Measurements from ENCODE around the gene TEKT1. TPM values are rescaled to one million over a fixed set of nuclear protein-coding genes. Genes with fewer than 3 reads are reported as not detected.
"Not testable (repeated sequence)": the region's sequence is repeated elsewhere in the genome, so short reads cannot be mapped to it uniquely, and the experiment has no call there.

Gene TEKT1
- total RNA-seq, 1 experiment from 2014 or later, result 0.61 TPM

DNA sequence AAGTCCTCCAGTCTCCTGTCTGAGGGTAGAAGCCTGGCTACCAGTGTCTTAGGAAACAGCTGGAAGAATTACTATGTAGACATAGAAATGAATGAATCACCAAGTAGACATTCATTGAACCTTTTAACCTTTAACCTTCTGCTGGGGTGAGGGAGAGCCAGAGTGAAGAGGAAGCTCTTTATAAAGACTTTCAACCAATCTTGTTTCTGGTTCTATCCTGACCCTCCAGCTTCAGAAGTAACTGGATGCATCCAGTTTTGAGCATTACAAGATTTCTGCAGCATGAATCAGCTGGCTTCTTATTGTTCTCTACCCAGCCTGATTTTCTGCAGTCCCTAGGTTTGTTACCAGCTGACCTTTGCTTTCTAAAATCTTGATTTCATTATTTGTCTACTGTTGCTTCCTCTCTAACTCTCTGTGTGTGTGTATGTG lies 8.5 kb downstream of the TEKT1 start:
- peaks cover 18% of the 10 kb centered on the region for H3F3A ChIP-seq (ENCODE audit: insufficient read depth, low read depth)
- ChIA-PET CTCF (no interaction called here), POLR2A (ENCODE audit: unreplicated experiment) (interaction anchor here (0.6 to 0.8 kb wide), 4 partner anchors 8 to 1013 kb away, joined by 3 to 5 read pairs (median 4); partner anchors contain the start of gene TEKT1)
- H3K4me2 ChIP-seq, result peak overlapping the region; percentile 55
- no peak overlapping the region for H2AFZ ChIP-seq
- H3K4me3 ChIP-seq, result no peak overlapping the region; the same call in 1 of the 2 replicates
- DNase-seq, result peak; percentile 37 to 87
- H4K20me1 ChIP-seq (ENCODE audit: insufficient read depth), result no peaks in the 10 kb centered on the region
- H3K9me2 ChIP-seq (ENCODE audit: insufficient read depth), result no peaks in the 10 kb centered on the region
- H3K27ac ChIP-seq, result peak overlapping the region; percentile 54
- H3K27me3 ChIP-seq (ENCODE audit: insufficient read depth, low read depth), result no peaks in the 10 kb centered on the region
- H3K36me3 ChIP-seq (ENCODE audit: low read depth), result no peaks in the 10 kb centered on the region
- no peaks in the 10 kb centered on the region for H3K79me2 ChIP-seq (ENCODE audit: low read depth)
- no peak for TF ChIP-seq EZH2 (IDR thresholded peaks at IDR 0.05; ENCODE audit: low read depth)
- TF ChIP-seq, protein P1, sequence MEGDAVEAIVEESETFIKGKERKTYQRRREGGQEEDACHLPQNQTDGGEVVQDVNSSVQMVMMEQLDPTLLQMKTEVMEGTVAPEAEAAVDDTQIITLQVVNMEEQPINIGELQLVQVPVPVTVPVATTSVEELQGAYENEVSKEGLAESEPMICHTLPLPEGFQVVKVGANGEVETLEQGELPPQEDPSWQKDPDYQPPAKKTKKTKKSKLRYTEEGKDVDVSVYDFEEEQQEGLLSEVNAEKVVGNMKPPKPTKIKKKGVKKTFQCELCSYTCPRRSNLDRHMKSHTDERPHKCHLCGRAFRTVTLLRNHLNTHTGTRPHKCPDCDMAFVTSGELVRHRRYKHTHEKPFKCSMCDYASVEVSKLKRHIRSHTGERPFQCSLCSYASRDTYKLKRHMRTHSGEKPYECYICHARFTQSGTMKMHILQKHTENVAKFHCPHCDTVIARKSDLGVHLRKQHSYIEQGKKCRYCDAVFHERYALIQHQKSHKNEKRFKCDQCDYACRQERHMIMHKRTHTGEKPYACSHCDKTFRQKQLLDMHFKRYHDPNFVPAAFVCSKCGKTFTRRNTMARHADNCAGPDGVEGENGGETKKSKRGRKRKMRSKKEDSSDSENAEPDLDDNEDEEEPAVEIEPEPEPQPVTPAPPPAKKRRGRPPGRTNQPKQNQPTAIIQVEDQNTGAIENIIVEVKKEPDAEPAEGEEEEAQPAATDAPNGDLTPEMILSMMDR (conservative IDR thresholded peaks at IDR 0.05), result no peak
- H3K9me3 ChIP-seq (ENCODE audit: insufficient read depth, low read depth), result no peaks in the 10 kb centered on the region
- H3K4me1 ChIP-seq (replicated peaks; ENCODE audit: insufficient read depth), result peaks cover 23% of the 10 kb centered on the region
- no TSS peak for BruUV-seq (replicated peaks)
- intact Hi-C loops (cut with micrococcal nuclease; ENCODE audit: unreplicated experiment), result no loop called here

DNA sequence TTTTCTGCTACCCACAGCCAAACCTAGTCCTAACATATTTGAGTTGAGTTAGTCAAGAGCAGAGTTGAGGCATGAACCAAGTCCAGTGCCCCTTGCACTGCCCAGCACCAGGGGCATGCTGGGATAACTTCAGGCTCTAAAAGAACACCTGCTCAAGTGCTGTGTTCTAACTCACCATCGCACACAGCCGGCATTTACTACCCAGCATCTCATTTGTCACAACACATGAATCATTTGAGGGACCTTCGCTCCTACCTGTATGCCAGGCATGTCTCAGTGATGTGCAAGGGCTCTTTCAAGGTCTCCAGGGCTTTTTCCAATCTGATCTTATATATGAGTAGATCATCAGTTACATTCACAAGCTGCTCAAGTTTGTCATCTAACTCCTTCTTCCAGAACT lies 12.6 kb downstream of the TEKT1 start:
- no peak for TF ChIP-seq EZH2 (IDR thresholded peaks at IDR 0.05; ENCODE audit: low read depth)
- TF ChIP-seq, protein P1 (conservative IDR thresholded peaks at IDR 0.05), result no peak
- CTCF ChIA-PET, result no interaction called here

DNA sequence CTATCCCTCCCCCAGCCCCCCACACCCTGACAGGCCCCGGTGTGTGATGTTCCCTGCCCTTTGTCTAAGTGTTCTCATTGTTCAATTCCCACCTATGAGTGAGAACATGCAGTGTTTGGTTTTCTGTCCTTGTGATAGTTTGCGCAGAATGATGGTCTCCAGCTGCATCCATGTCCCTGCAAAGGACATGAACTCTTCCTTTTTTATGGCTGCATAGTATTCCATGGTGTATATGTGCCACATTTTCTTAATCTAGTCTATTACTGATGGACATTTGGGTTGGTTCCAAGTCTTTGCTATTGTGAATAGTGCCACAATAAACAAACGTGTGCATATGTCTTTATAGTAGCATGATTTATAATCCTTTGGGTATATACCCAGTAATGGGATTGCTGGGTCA lies 15.2 kb downstream of the TEKT1 start:
- H3K9me3 ChIP-seq (ENCODE audit: insufficient read depth, low read depth); BruUV-seq (replicated peaks); H3K4me2 ChIP-seq; H3K9me2 ChIP-seq (ENCODE audit: insufficient read depth); H2AFZ ChIP-seq; H3K79me2 ChIP-seq (ENCODE audit: low read depth); H4K20me1 ChIP-seq (ENCODE audit: insufficient read depth); H3K36me3 ChIP-seq (ENCODE audit: low read depth); intact Hi-C loops (cut with micrococcal nuclease; ENCODE audit: unreplicated experiment); CTCF ChIA-PET; H3K4me1 ChIP-seq (replicated peaks; ENCODE audit: insufficient read depth); H3K4me3 ChIP-seq; DNase-seq; H3K27me3 ChIP-seq (ENCODE audit: insufficient read depth, low read depth); POLR2A ChIA-PET (ENCODE audit: unreplicated experiment); H3K27ac ChIP-seq; H3F3A ChIP-seq (ENCODE audit: insufficient read depth, low read depth): not testable (repeated sequence)

More for the DNA sequence above, 12.6 kb downstream of the TEKT1 start:
- Histone ChIP-seq H3K27ac (no peak overlapping the region), H3K4me1 (replicated peaks; ENCODE audit: insufficient read depth) (peaks cover 20% of the 10 kb centered on the region), H3K4me2 (no peak overlapping the region), H4K20me1 (ENCODE audit: insufficient read depth) (no peaks in the 10 kb centered on the region), H3F3A (ENCODE audit: insufficient read depth, low read depth) (peaks cover 18% of the 10 kb centered on the region), H3K9me2 (ENCODE audit: insufficient read depth) (no peaks in the 10 kb centered on the region), H3K79me2 (ENCODE audit: low read depth) (no peaks in the 10 kb centered on the region), H2AFZ (no peak overlapping the region), H3K9me3 (ENCODE audit: insufficient read depth, low read depth) (no peaks in the 10 kb centered on the region), H3K36me3 (ENCODE audit: low read depth) (no peaks in the 10 kb centered on the region), H3K4me3 (no peak overlapping the region), H3K27me3 (ENCODE audit: insufficient read depth, low read depth) (no peaks in the 10 kb centered on the region)
- POLR2A ChIA-PET (ENCODE audit: unreplicated experiment), result no interaction called here
- no TSS peak for BruUV-seq (replicated peaks)
- intact Hi-C loops (cut with micrococcal nuclease; ENCODE audit: unreplicated experiment), result no loop called here
- no peak for DNase-seq

DNA sequence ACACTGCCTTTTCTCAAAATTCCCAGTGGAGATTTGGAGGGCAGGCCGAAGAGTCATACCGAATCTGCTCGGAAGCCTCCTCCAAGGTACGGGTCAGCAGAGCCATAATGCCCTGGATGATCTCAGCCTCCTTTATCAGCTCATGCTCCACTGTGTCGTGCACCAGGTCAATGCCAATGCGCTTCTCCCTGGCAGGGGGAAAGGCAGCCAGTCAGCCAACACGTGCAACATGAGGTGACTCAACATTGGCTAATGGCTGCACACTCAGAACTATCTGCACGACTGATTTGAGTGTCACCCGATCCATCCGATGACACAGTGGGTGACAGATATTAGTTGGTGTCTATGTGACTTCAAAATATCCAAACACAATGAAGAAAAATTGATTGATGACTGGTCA lies 15.8 kb downstream of the TEKT1 start:
- intact Hi-C loops (cut with micrococcal nuclease; ENCODE audit: unreplicated experiment), result no loop called here
- Histone ChIP-seq H3K36me3 (ENCODE audit: low read depth) (no peaks in the 10 kb centered on the region), H3F3A (ENCODE audit: insufficient read depth, low read depth) (no peaks in the 10 kb centered on the region), H2AFZ (no peak overlapping the region), H3K27me3 (ENCODE audit: insufficient read depth, low read depth) (no peaks in the 10 kb centered on the region), H3K9me3 (ENCODE audit: insufficient read depth, low read depth) (no peaks in the 10 kb centered on the region), H3K27ac (no peak overlapping the region), H4K20me1 (ENCODE audit: insufficient read depth) (no peaks in the 10 kb centered on the region), H3K4me2 (no peak overlapping the region), H3K9me2 (ENCODE audit: insufficient read depth) (no peaks in the 10 kb centered on the region), H3K79me2 (ENCODE audit: low read depth) (no peaks in the 10 kb centered on the region), H3K4me3 (no peak overlapping the region), H3K4me1 (replicated peaks; ENCODE audit: insufficient read depth) (no peaks in the 10 kb centered on the region)
- POLR2A ChIA-PET (ENCODE audit: unreplicated experiment), result no interaction called here
- TF ChIP-seq, protein P1 (conservative IDR thresholded peaks at IDR 0.05), result no peak
- TF ChIP-seq EZH2 (IDR thresholded peaks at IDR 0.05; ENCODE audit: low read depth), result no peak
- DNase-seq, result no peak
- CTCF ChIA-PET, result no interaction called here
- BruUV-seq (replicated peaks), result no TSS peak
